Measurements from ENCODE around the gene RASL11B.

RASL11B gene

DNA sequence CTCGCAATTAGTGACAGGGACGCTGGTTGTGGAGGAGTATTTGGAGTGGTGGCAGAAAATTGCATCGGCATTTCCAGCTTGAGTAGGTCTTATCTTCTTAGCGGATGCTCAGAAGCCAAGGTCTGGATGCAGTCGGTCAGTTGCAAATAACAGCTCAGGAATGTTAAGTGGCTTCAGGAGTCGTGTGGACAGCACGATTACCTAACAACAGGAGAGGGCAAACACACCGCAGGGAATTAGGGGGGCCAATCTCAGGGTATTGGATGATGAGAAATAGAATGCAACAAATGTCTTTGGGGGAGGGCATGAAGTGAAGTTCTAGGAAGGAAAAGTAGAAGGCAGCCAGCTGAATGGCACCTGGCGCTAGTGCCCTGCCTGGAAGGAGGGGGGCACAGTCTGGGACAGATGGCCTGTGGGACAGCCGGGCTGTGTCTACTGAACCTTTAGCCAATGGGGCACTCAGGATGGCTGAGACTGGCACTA is 11.8 kb downstream of the RASL11B start:
- no peak for DNase-seq (ENCODE audit: low read depth)

DNA sequence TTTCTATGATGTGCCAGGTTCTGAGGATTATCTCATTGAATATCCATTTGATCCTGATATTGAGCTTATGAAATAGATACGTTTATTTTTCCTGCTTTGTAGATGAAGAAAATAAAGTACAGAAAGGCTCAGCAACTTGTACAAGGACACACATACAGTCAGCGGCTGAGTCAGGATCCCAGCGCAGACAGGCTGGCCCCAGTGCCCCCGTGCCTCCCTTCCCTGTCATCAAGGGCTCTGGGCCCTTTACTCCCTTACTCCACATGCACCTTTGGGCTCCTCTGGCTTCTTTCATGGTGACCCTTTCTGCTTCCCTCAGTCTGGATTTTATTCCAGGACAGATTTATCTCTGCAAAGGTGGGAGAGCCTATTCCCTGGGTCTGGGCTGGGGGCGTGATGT is 12.8 kb downstream of the RASL11B start:
- no peak for DNase-seq (ENCODE audit: low read depth)

DNA sequence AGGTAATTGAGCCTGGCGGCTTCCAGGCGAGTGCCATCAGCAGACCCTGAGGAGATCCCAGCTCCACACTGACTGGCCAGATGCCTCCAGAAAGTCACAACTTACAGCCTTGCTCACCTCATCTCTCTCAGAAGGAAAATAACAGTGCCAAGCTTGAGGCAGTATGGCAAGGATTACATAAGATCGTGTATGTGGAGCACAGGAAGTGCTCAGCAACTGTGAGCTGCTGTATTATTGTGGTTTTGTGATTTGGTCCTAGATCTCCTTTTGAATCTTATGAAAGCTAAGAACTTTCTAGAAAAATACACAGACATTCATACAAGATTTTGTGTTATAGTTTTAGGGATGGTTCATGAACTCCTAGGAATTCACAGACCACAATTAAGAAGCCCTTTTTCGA is 14.0 kb downstream of the RASL11B start:
- DNase-seq (ENCODE audit: low read depth) = no peak

- no peak for DNase-seq (ENCODE audit: low read depth)
Measured at GRCh38 chr4:52877036-52877435, 14.9 kb downstream of the RASL11B start.

DNA sequence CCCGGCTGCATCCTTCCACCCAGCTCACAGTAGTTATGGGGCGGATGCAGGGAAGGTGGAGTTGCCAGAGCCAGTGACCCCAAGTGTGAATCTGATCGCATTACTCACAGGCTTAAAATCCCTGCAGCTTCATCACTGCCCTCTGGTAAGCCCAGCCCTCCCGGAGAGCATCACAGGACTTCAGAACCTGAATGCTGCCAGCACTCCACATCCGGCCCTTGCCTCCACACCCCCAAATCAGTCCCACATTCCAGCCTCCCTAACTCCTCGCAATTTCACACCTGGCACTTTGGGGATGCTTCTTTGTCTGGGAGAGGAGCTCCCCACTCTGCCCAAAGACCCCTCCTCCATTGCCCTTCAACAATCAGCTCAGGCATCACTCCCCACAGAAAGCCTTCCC is 15.6 kb downstream of the RASL11B start:
- no peak for DNase-seq (ENCODE audit: low read depth)

DNA sequence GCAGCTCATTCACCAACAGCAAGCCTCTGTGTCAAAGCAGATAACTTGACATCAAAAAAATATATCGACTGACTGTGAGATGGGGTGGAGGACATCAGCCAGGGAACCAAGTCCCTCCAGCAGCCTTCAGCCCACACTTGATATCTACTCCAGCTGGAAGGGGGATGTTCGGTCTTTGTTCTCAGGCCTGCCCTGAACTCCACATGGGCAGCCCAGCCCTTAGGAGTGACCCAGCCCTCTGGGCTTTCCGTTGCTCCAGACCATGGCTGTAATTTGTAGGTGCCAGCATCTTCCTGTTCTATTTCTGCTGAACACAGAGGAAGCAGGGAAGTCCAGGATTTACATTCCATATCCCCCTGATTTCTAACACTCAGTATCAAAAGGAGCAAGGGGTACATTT is 17.4 kb downstream of the RASL11B start:
- no peak for DNase-seq (ENCODE audit: low read depth)

DNA sequence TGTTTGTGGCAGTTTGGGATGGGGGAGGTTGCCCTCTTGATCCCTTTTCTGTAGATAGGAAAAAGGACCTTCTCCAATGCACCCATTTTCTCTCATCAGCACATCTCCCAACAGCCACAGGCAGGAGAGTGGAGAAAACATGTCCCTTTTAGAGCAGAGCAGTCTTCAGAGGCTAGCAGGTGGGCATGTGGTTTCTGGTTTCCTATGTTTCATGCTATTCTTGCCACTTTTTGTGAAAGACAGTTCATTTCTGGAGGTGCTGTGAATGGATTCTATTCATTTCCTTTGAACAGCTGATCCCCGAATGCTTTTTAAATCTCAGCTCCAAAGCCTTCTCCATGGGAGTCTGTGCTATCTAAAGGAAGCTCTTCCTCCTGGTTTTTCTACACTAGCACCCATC is 18.9 kb downstream of the RASL11B start:
- no peak for DNase-seq (ENCODE audit: low read depth)

GRCh38 chr4:52883183-52883621 is 21.1 kb downstream of the RASL11B start:
- no peak for DNase-seq (ENCODE audit: low read depth)

DNA sequence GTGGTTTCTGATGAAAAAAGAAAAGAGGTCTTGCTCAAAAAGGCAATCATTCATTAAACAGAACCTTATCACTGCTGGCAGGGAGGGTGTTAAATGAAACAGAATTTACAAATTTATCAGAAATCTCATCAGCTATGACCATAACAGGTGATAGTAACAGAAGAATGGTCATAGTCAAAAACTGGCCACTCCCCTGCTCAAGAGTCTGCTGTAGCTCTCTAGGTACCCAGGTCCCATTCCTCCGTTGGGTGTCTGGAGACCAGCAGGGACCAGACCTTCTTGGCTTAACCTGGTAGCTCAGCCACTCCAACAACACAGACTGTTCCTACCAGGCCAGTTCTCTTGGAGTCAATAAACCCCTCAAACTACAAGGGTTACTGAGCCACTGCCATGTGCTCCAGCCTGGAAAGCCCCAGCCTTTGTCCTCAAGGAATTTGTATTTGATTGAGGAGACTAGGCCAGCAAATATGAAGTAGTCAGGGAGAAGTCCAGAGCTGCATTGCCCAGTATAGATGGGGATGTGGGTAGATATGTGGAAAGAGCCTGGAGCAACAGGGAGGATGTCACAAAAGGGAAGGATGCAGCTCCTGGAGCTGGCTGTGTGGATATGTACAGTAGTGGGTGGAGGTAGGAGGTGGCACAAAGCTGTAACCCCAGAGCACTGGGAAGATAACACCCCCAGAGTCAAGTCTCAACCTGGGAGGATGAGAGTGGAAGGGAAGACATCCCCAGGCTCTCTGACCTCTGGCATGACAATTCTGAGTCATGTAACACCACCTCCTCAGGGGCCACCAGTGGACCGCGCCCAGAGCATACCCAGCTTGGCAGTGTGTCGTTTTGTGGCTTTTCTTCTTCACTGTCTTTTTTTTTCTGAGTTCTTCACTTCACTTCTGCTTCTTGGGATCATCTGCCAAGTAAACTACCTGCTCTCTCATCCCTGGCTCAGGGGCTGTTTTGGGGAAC is 21.9 kb downstream of the RASL11B start:
- DNase-seq (ENCODE audit: low read depth) = no peak

- DNase-seq (ENCODE audit: low read depth) = no peak
Measured at GRCh38 chr4:52884994-52885393, 22.9 kb downstream of the RASL11B start.

GRCh38 chr4:52889354-52889753 is 27.2 kb downstream of the RASL11B start:
- DNase-seq (ENCODE audit: low read depth) = no peak

- peak; percentile 45 for DNase-seq (ENCODE audit: low read depth)
Measured at GRCh38 chr4:52889778-52890520, 27.8 kb downstream of the RASL11B start.

DNA sequence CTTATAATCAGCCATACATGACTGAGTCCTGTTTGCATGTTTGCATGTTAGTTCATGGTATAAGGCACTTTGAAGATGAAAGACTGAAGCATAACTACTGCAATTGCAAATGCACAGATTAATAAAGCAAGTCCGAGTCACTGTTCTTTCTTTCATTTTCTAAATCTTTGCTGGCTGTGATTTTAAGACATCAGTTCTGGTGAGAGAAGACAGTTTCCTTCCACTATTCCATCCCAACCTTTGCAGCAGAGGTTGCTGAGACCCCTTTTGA is 28.3 kb downstream of the RASL11B start:
- no peak for DNase-seq (ENCODE audit: low read depth)

DNA sequence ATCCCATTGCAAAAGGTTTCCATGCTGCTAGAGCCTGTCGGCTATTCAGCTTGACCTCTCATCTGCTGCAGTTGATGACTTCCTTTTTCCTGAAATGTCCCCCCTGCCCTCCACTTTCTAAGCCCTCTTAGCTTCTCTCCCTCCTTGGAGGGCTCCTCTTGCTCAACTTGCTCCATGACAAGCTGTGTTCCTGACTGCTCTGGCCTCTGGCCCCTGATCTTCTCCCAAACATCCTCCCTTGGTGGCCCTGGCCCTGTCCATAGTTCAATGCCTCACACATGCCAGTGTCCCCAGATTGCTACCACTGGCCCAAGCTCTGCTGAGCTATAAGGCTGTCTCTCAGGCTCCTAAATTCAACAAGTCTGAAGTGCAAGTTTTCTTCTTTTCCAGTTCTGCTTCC is 29.6 kb downstream of the RASL11B start:
- no peak for DNase-seq (ENCODE audit: low read depth)

DNA sequence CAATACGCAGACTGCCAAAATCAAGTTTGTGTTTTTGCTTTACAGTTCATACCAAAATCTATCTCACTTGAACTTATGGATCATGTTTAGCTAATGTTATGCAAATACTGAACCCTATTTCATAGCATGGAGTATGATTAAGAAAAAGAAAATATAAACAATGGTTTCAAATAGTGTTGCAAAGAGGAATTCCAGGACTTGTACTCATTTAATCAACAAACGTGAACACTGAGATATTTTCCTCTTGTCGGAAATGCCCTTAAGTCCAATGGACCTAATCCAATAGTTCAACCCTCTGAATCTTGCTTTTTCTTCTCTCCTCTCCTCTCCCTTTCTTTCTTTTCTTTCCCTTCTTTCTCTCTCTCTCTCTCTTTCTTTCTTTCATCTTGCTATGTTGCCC is 30.8 kb downstream of the RASL11B start:
- DNase-seq (ENCODE audit: low read depth) = peak; percentile 49

- peak; percentile 27 for DNase-seq (ENCODE audit: low read depth)
Measured at GRCh38 chr4:52894443-52894842, 32.3 kb downstream of the RASL11B start.

GRCh38 chr4:52903273-52903672 is 41.2 kb downstream of the RASL11B start:
- DNase-seq (ENCODE audit: low read depth) = no peak

- DNase-seq (ENCODE audit: low read depth) = no peak
Measured at GRCh38 chr4:52904421-52904820, 42.3 kb downstream of the RASL11B start.

DNA sequence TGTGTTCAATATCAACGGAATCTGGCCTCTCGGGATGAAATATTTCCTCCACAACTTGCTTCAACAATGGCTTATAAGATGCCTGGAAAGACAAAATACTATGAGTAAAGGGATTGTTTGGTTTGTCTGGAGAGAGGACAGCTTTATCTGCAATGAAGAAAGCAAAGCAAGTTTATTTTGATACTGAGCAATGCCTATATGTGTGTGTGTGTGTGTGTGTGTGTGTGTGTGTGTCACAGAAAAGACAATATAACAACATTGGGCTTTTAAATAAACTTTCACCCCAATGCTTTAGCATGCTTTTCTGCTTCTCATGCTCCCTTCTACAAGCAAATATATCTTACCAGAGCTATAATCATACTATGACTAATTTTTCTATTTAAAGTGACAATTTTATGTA is 45.4 kb downstream of the RASL11B start:
- no peak for DNase-seq (ENCODE audit: low read depth)

DNA sequence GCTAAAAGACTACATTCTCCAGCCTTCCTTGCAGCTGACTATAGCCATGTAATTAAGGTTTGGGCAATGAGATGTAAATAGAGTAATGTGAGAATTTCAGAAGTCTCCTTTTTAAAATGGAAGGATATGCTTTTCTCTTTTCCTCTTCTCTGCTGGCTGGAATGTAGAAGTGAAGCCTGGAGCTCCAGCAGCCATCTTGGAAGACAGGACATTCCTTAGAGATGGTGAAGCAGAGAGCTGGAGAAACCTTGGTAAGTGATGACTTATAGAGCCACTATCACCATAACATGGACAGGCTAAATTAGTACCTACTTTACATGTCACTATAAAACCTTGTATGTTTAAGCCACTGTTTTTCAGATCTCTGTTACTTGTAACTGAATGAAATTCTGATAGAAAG is 48.0 kb downstream of the RASL11B start:
- no peak for DNase-seq (ENCODE audit: low read depth)

DNA sequence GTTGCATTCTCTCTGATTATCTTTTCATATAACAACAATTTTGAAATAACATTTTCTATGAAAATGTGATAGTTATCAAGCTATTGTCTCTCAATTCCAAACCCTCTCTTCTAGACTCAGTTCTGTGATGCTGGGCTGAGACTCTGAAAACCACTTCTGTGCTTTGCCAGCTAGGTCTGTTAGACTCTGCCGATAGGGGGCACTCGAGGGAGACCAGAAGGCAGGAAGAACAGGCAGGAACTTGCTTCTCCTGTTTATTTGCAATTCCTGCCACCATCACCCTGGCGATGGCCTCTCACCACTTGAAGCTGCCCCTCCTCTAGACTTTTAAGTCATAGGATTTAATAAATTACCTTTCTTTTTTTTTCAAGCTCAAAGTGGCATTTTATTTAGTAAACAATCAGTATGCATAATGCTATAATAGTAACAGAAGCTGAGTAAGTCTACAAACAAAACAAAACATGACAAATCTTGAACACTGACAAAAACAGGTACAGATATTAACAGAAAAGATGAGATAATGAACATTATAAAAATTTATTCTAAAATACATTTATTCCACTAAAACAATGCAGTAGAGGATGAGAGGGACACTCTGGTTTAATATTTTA is 49.7 kb downstream of the RASL11B start:
- DNase-seq (ENCODE audit: low read depth) = peak; percentile 63

DNA sequence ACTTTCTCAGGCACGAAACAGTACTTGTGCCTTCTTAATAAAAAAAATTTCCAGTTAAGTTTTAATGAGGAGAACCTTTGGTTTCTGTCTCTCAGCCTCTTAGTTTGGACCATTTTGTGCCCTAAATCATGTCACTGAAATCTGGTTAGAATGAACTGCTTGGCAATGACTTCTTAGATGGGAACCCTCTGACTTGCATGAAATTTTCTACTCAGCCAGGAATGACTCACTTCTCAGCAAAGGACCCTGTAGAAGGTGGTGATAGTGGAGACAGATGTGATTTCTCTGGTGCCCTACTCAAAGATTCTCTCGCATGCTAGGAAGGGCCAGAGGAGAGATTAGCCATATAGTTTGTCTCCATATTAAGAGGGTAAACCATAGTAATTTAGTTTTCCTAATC is 50.5 kb downstream of the RASL11B start:
- DNase-seq (ENCODE audit: low read depth) = no peak

GRCh38 chr4:52914051-52914605 is 52.0 kb downstream of the RASL11B start:
- DNase-seq (ENCODE audit: low read depth) = no peak
